Motor neuron (in vitro differentiated cells): ENCODE measurements around the gene DOCK7. TPM values are rescaled to one million over a fixed set of nuclear protein-coding genes. Genes with fewer than 3 reads are reported as not detected.
"Not testable (repeated sequence)": the region's sequence is repeated elsewhere in the genome, so short reads cannot be mapped to it uniquely, and the experiment has no call there.

Experiments used
- ATAC-seq, 8 experiments: fragments of 200-7000 bp; cut with Tn5 transposase; replicated peaks in 6 of 8; 2 replicates each; pipeline ENCODE4 v1.8.0; 2021; ENCODE audit warnings: mild to moderate bottlenecking in 8 of 8, moderate library complexity in 8 of 8
- H3K27ac ChIP-seq, 2 donors: fragments of 250-450 bp; sonication (Bioruptor Pico); 2 replicates each; pipeline ENCODE4 v1.9.0; 2021; ENCODE audit warnings: antibody characterized with exemption in 2 of 2, mild to moderate bottlenecking in 2 of 2, moderate library complexity in 1 of 2
- H3K4me1 ChIP-seq, 2 donors: fragments of 250-450 bp; sonication (Bioruptor Pico); replicated peaks in 1 of 2; 2 replicates each; pipeline ENCODE4 v1.6.1; 2021; ENCODE audit warnings: antibody characterized with exemption in 2 of 2, mild to moderate bottlenecking in 2 of 2, moderate library complexity in 1 of 2
- H3K4me3 ChIP-seq, 5 donors: fragments of 250-450 bp; sonication (Bioruptor Pico); 2 replicates each; pipeline ENCODE4 v1.9.0; 2021; ENCODE audit warnings: antibody characterized with exemption in 5 of 5, mild to moderate bottlenecking in 5 of 5, moderate library complexity in 4 of 5
- WGBS, 10 experiments: fragments of 450-650 bp; shearing (Covaris generic); methylation state at CpG; one replicate each; pipeline ENCODE4 v1.0.0; 2022; 5-methylcytosine and 5-hydroxymethylcytosine counted together
- in situ Hi-C, 9 experiments: fragments of 400-800 bp; cut with MboI; loops; one replicate each; pipeline ENCODE4 v1.15.0; 2021; ENCODE audit warnings: low sequenced_read_pairs in 9 of 9, low pct_unique_long_range_greater_than_20kb in 2 of 9; ENCODE audit not compliant: unreplicated experiment in 9 of 9
- total RNA-seq, 8 experiments: library from RNA; unstranded; fragments of 300-600 nt; gene quantifications; 2 replicates each; pipeline versions ENCODE4 v1.2.3 to v1.2.4, GENCODE V29; 2022

DOCK7 gene
- total RNA-seq, 8 experiments from 2014 or later: 20.5 to 114 (median 81.6) TPM

- H3K4me1 ChIP-seq: no peaks in the 10 kb centered on the region
- H3K27ac ChIP-seq: no peak overlapping the region
- in situ Hi-C loops: no loop called here
- no peak overlapping the region for H3K4me3 ChIP-seq
- no peak for ATAC-seq
- WGBS, 10 experiments: 78 to 100% (median 96%) methylated on average over 4 to 6 of the region's 6 CpGs
Observed at GRCh38 chr1:62637392-62638105, 50.6 kb downstream of the DOCK7 start.

GRCh38 chr1:62628506-62628905, 59.7 kb downstream of the DOCK7 start:
- 75 to 100% (median 100%) methylated on average over 1 of the region's 1 CpG; no CpG with 5 or more reads in 1 of the 10 experiments for WGBS, 10 experiments
- no peak for ATAC-seq
- H3K27ac ChIP-seq: no peak overlapping the region
- in situ Hi-C loops: no loop called here
- no peaks in the 10 kb centered on the region for H3K4me1 ChIP-seq
- no peak overlapping the region for H3K4me3 ChIP-seq

DNA sequence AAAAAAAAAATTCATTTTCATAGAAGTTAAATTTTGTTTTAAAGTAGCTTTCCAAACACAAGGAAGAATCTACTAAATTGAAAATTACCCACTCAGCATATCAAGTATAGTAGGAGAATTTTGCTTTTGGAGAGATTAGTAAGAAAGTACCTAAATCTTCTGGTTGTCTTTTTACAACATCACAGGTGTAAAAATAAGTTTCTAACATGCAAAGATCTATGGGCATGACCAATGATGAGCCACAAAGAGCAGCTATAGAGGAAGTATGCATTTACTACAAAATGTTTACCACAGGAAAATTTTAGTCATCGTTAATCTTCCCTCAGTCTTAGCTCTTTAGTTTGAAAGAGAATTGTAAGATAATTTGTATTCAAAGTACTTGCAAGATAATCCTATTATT, 62.8 kb downstream of the DOCK7 start:
- 67 to 100% (median 100%) methylated on average over 1 of the region's 1 CpG; no CpG with 5 or more reads in 1 of the 10 experiments for WGBS, 10 experiments
- Histone ChIP-seq H3K4me3 (no peak overlapping the region), H3K27ac (no peak overlapping the region), H3K4me1 (no peaks in the 10 kb centered on the region)
- no peak for ATAC-seq
- in situ Hi-C loops: no loop called here

DNA sequence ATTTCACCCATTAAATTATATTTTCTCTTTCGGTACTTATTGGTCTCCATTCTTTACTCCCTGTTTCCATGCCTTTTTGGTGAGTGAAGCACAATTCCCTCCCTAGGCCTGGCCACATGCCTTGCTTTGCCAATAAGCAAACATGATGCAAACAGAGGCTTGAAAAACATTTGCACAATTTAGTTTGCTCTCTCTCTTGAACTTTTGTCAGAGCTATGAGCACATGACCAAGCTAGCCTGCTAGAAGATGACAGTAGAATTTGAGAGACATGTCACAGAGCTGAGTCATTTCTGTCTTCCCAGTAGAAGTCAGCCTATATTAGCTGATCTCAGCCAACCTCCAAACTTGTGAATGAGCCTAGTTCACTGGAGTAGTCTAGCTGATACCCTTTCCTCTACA, 66.3 kb downstream of the DOCK7 start:
- no peak overlapping the region for H3K27ac ChIP-seq
- peak in 7 of 8 experiments; percentile 95 to 100 (median 99) for ATAC-seq
- in situ Hi-C loops: no loop called here
- no peak overlapping the region for H3K4me3 ChIP-seq
- 75 to 100% (median 100%) methylated on average over 1 of the region's 1 CpG for WGBS, 10 experiments
- H3K4me1 ChIP-seq: no peaks in the 10 kb centered on the region

- ATAC-seq: no peak
- no peaks in the 10 kb centered on the region for H3K4me1 ChIP-seq
- 94 to 100% (median 100%) methylated on average over 1 of the region's 1 CpG; no CpG with 5 or more reads in 1 of the 10 experiments for WGBS, 10 experiments
- no peak overlapping the region for H3K27ac ChIP-seq
- no peak overlapping the region for H3K4me3 ChIP-seq
- in situ Hi-C loops: no loop called here
Observed at GRCh38 chr1:62613890-62614289, 74.3 kb downstream of the DOCK7 start.

DNA sequence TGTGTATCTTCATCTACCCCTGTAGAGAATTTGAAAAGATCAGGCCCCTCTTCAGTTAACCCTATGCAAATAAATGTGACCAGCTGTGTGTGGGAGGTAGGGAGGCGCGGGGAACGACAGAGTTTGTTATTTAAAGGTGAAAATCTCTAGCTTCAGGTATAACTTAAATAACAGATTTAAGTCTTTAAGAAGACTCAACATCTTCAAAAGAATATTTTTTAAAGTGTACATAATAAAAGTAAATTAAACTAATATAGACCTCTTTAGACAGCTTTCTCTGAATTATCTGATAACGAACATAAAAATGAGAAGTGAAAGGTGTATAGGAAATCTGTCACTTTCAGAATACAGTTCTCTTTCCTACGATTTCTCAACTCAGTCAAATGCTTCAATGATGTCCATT, 74.9 kb downstream of the DOCK7 start:
- H3K4me1 ChIP-seq: no peaks in the 10 kb centered on the region
- WGBS, 10 experiments: 64 to 100% (median 89%) methylated on average over 1 to 5 of the region's 5 CpGs
- no peak for ATAC-seq
- H3K27ac ChIP-seq: no peak overlapping the region
- no peak overlapping the region for H3K4me3 ChIP-seq
- in situ Hi-C loops: no loop called here

- Histone ChIP-seq H3K4me1 (no peaks in the 10 kb centered on the region), H3K4me3 (no peak overlapping the region), H3K27ac (no peak overlapping the region)
- WGBS, 10 experiments: 83 to 100% (median 100%) methylated on average over 1 to 2 of the region's 2 CpGs
- ATAC-seq: no peak
- in situ Hi-C loops: no loop called here
Observed at GRCh38 chr1:62612770-62613169, 75.4 kb downstream of the DOCK7 start.

DNA sequence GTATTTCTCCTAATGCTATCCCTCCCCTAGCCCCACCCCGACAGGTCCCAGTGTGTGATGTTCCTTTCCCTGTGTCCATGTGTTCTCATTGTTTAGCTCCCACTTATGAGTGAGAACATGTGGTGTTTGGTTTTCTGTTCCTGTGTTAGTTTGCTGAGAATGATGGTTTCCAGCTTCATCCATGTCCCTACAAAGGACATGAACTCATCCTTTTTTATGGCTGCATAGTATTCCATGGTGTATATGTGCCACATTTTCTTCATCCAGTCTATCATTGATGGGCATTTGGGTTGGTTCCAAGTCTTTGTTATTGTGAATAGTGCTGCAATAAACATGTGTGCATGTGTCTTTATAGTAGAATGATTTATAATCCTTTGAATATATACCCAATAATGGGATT, 77.6 kb downstream of the DOCK7 start:
- H3K4me1 ChIP-seq, H3K27ac ChIP-seq, H3K4me3 ChIP-seq, in situ Hi-C loops, ATAC-seq: not testable (repeated sequence)
- 80% methylated on average over 1 of the region's 1 CpG; no CpG with 5 or more reads in 9 of the 10 experiments for WGBS, 10 experiments

- no peak for ATAC-seq
- in situ Hi-C loops: no loop called here
- no peak overlapping the region for H3K27ac ChIP-seq
- H3K4me3 ChIP-seq: no peak overlapping the region
- no peaks in the 10 kb centered on the region for H3K4me1 ChIP-seq
Observed at GRCh38 chr1:62608905-62609304, 79.3 kb downstream of the DOCK7 start.

DNA sequence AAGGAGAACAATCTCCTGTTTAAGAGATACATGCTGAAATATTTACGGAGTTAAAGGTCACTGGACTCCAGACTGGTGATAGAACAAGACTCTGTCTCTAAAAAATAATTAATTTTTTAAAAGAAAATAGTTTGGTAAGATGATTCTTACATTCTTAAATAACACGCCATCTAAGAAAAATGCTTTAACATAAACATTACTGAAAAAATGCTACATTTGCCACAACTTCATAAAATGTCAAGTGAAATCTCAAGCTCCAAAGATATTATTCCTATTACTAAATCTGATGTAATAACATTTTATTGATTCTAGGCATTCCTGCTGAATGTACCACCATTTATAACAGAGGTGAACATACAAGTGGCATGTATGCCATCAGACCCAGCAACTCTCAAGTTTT, 86.7 kb downstream of the DOCK7 start:
- 90 to 100% (median 95%) methylated on average over 1 to 2 of the region's 2 CpGs; no CpG with 5 or more reads in 1 of the 10 experiments for WGBS, 10 experiments
- Histone ChIP-seq H3K4me3 (no peak overlapping the region), H3K4me1 (no peaks in the 10 kb centered on the region), H3K27ac (no peak overlapping the region)
- no peak for ATAC-seq
- in situ Hi-C loops: no loop called here

DNA sequence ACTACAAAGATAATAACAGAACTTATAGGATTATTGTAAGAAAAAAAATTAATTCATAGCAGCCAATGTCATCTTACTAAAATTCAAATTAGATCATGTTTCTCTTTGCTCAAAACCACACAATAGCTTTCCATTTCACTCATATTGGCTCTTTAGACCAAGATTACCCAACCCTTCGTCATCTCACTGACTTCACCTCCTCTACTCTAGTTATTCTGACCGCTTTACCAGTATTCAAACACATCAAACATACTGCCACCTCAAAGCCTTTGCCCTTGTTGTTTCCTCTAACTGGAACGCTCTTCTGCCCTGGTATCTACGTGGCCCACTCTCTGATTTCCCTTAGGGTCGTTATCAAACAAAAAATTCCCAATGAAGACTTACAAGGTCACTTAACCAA, 89.1 kb downstream of the DOCK7 start:
- in situ Hi-C loops: no loop called here
- no peak for ATAC-seq
- no peaks in the 10 kb centered on the region for H3K4me1 ChIP-seq
- no peak overlapping the region for H3K27ac ChIP-seq
- 89 to 100% (median 96%) methylated on average over 3 to 5 of the region's 5 CpGs; no CpG with 5 or more reads in 2 of the 10 experiments for WGBS, 10 experiments
- H3K4me3 ChIP-seq: no peak overlapping the region

DNA sequence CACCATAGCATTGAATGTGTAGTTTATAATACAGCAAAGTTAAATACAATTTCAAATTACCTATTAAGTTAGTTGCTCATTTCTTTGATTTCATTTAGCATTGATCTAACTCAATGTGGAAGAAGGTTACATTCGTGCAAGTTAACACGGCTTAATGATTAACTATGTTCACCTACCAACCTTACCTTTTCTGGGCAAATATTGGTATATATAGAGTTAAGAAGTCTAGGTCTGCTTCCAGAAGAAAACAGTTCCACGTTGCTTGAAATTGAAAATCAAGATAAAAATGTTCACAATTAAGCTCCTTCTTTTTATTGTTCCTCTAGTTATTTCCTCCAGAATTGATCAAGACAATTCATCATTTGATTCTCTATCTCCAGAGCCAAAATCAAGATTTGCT, 90.9 kb downstream of the DOCK7 start, which contains the start of gene ANGPTL3:
TSS of gene ANGPTL3 (plus strand) at position 240 of the 400 bp plus-strand sequence. CDS start at position 287, 47 bp downstream.
- ATAC-seq: no peak
- Histone ChIP-seq H3K4me1 (no peaks in the 10 kb centered on the region), H3K4me3 (no peak within 1 kb of the TSS), H3K27ac (no peak within 1 kb of the TSS)
- WGBS, 10 experiments: 56 to 100% (median 95%) methylated on average over 1 to 3 of the region's 3 CpGs
- in situ Hi-C loops: no loop called here

- ATAC-seq: no peak
- 20 to 100% (median 98%) methylated on average over 1 to 3 of the region's 3 CpGs; no CpG with 5 or more reads in 2 of the 10 experiments for WGBS, 10 experiments
- Histone ChIP-seq H3K27ac (no peak overlapping the region), H3K4me3 (no peak overlapping the region), H3K4me1 (no peaks in the 10 kb centered on the region)
- in situ Hi-C loops: no loop called here
Observed at GRCh38 chr1:62595647-62596046, 92.5 kb downstream of the DOCK7 start.

GRCh38 chr1:62593825-62594394, 94.3 kb downstream of the DOCK7 start:
- H3K4me3 ChIP-seq: no peak overlapping the region
- WGBS, 10 experiments: 13 to 85% (median 67%) methylated on average over 1 to 2 of the region's 2 CpGs
- no peak overlapping the region for H3K27ac ChIP-seq
- no peaks in the 10 kb centered on the region for H3K4me1 ChIP-seq
- ATAC-seq: no peak
- in situ Hi-C loops: no loop called here
